ENCODE results near the gene FAM149B1. TPM values are rescaled to one million over a fixed set of nuclear protein-coding genes. Genes with fewer than 3 reads are reported as not detected.

FAM149B1 gene
- total and polyA plus RNA-seq, 10 donors = 11.9 to 24.5 (median 15.2) TPM

- Histone ChIP-seq H3K36me3 (peaks cover 0 to 5% (median 0%) of the 10 kb centered on the region in 6 donors), H3K27me3 (replicated peaks in 1 of 7) (no peaks in the 10 kb centered on the region), H3K27ac (no peak overlapping the region), H3K9me3 (peaks cover 0 to 12% (median 9%) of the 10 kb centered on the region in 8 donors), H3K4me3 (no peak overlapping the region), H3K4me1 (no peaks in the 10 kb centered on the region)
- intact Hi-C loops (cut with DNase I; ENCODE audit: low total_unique reads) = no loop called here
- TF ChIP-seq CTCF (IDR thresholded peaks at IDR 0.05 in 8 of 11, conservative IDR thresholded peaks at IDR 0.05 in 3 of 11) = no peak
- no peak for TF ChIP-seq POLR2AphosphoS5 (IDR thresholded peaks at IDR 0.05)
- no peak for TF ChIP-seq POLR2A (IDR thresholded peaks at IDR 0.05)
- WGBS, 5 donors = 80 to 90% (median 84%) methylated on average over 3 of the region's 3 CpGs
- DNase-seq = no peak
Observed at GRCh38 chr10:73293461-73293860, 125.5 kb downstream of the FAM149B1 start.

Small RNA genes lying within 50 kb of the gene (small RNA-seq; reads per million reads assigned to genes)
- gene RF00019 (0 reads per million in 4 donors), gene RNU6-833P (0 reads per million in 4 donors), gene SNORA11F (1.2 to 5.6 (median 1.8) reads per million in 4 donors)

Other genes with a start within 250 kb of the FAM149B1 start
- not detected for gene PLA2G12B, start 213.3 kb upstream of the FAM149B1 start, total RNA-seq
- gene PLA2G12B, start 213.3 kb upstream of the FAM149B1 start, polyA plus RNA-seq = under 1 TPM in 1 of 3 donors, not detected in 2; 0.05 TPM
- 10 to 100 TPM; 25.4 to 74.1 (median 29.3) TPM for gene P4HA1, start 71.3 kb upstream of the FAM149B1 start, total RNA-seq
- 1 to 10 TPM; 5.3 to 7.8 (median 7.0) TPM for gene P4HA1, start 71.3 kb upstream of the FAM149B1 start, polyA plus RNA-seq
- 1 to 10 TPM; 1.4 to 3.3 (median 2.2) TPM for gene NUDT13, start 57.7 kb upstream of the FAM149B1 start, total RNA-seq
- gene NUDT13, start 57.7 kb upstream of the FAM149B1 start, polyA plus RNA-seq = 1 to 10 TPM; 1.9 to 3.1 (median 2.7) TPM
- gene ECD, start 111 bp upstream of the FAM149B1 start, total RNA-seq = 10 to 100 TPM; 24.9 to 37.8 (median 32.1) TPM
- gene ECD, start 111 bp upstream of the FAM149B1 start, polyA plus RNA-seq = 1 to 10 TPM; 7.3 to 9.8 (median 9.2) TPM
- gene DNAJC9, start 79.1 kb downstream of the FAM149B1 start, total RNA-seq = 10 to 100 TPM; 13.3 to 34.8 (median 21.7) TPM
- 10 to 100 TPM; 12.1 to 21.1 (median 17.2) TPM for gene DNAJC9, start 79.1 kb downstream of the FAM149B1 start, polyA plus RNA-seq
- gene MRPS16, start 84.5 kb downstream of the FAM149B1 start, total RNA-seq = 10 to 100 TPM; 33.2 to 63.2 (median 57.2) TPM
- 10 to 100 TPM; 49.8 to 74.6 (median 64.6) TPM for gene MRPS16, start 84.5 kb downstream of the FAM149B1 start, polyA plus RNA-seq
- 1 to 10 TPM; 1.3 to 5.0 (median 2.9) TPM for gene CFAP70, start 190.7 kb downstream of the FAM149B1 start, total RNA-seq
- 1 to 10 TPM; 2.3 to 5.7 (median 3.1) TPM for gene CFAP70, start 190.7 kb downstream of the FAM149B1 start, polyA plus RNA-seq
- 100 to 1,000 TPM in 3 of 7 donors, 10 to 100 TPM in 4; 87.8 to 118 (median 97.9) TPM for gene ANXA7, start 245.9 kb downstream of the FAM149B1 start, total RNA-seq
- gene ANXA7, start 245.9 kb downstream of the FAM149B1 start, polyA plus RNA-seq = 10 to 100 TPM; 40.1 to 57.3 (median 46.4) TPM

All from spleen (tissue), 11 donors.